ENCODE results near the gene FHL2. TPM values are rescaled to one million over a fixed set of nuclear protein-coding genes. Genes with fewer than 3 reads are reported as not detected.

FHL2 gene
- polyA plus RNA-seq, 1 experiment = 546 TPM

DNA sequence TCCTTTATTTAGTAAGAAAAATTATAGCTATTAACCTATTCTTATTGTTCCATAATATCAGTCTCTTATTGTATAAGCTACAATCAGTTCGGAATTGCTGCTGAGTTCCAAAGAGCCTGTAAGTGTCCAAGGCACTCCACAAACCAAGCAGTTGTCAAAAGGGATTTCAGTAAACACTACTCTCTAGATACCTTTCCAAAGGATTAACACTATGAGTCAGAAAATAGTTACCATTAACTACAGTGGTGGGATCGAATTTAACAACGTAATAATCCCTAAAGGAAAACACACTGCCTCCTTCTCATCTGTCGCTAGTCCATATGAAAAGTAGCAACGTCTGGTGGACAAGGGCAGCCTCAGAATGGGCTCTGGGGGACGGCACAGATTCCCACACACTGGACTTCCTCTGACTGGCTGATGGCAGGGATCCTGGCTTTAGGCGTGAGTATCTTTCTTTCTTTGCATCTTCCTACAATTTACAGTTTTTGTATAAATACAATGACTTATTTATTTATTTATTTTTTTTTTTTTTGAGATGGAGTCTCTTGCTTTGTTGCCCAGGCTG lies 78.1 kb downstream of the FHL2 start:
- ChIA-PET CTCF (no interaction called here), POLR2A (no interaction called here)
- no peak for DNase-seq (ENCODE audit: low read depth)
- TF ChIP-seq, protein P1, sequence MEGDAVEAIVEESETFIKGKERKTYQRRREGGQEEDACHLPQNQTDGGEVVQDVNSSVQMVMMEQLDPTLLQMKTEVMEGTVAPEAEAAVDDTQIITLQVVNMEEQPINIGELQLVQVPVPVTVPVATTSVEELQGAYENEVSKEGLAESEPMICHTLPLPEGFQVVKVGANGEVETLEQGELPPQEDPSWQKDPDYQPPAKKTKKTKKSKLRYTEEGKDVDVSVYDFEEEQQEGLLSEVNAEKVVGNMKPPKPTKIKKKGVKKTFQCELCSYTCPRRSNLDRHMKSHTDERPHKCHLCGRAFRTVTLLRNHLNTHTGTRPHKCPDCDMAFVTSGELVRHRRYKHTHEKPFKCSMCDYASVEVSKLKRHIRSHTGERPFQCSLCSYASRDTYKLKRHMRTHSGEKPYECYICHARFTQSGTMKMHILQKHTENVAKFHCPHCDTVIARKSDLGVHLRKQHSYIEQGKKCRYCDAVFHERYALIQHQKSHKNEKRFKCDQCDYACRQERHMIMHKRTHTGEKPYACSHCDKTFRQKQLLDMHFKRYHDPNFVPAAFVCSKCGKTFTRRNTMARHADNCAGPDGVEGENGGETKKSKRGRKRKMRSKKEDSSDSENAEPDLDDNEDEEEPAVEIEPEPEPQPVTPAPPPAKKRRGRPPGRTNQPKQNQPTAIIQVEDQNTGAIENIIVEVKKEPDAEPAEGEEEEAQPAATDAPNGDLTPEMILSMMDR (IDR thresholded peaks at IDR 0.05; ENCODE audit: insufficient read depth, low read depth, low read length) = no peak
- Histone ChIP-seq H3K36me3 (ENCODE audit: control insufficient read depth, insufficient read depth, low read length) (peaks cover 2% of the 10 kb centered on the region; the same call in 1 of the 2 replicates), H3K4me3 (ENCODE audit: low read depth, low read length) (no peak overlapping the region), H3K27me3 (ENCODE audit: control insufficient read depth, insufficient read depth, low read length) (no peaks in the 10 kb centered on the region)

DNA sequence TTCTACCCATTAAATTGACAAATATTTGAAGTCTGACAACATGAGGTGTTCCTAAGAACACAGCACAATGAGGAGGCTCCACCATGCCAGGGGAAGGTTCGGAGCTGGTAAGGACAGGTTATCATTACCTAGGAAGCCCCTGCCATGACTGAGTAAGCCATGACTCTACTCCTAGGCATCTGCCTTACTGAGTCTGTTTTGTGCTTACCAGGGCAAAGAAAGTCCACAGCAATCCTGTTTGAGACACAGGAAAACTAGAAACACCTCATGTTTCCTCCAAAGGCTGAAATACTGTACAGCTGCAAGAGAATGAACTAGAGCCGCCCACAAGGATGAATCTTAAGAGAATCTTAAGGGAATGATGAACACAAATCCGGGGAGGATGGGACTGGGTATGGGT lies 80.9 kb downstream of the FHL2 start:
- no peaks in the 10 kb centered on the region for H3K27me3 ChIP-seq (ENCODE audit: control insufficient read depth, insufficient read depth, low read length)
- no peak for DNase-seq (ENCODE audit: low read depth)
- POLR2A ChIA-PET = no interaction called here
- H3K36me3 ChIP-seq (ENCODE audit: control insufficient read depth, insufficient read depth, low read length) = no peaks in the 10 kb centered on the region; the same call in 1 of the 2 replicates
- CTCF ChIA-PET = no interaction called here
- no peak overlapping the region for H3K4me3 ChIP-seq (ENCODE audit: low read depth, low read length)
- TF ChIP-seq, protein P1 (IDR thresholded peaks at IDR 0.05; ENCODE audit: insufficient read depth, low read depth, low read length) = no peak

DNA sequence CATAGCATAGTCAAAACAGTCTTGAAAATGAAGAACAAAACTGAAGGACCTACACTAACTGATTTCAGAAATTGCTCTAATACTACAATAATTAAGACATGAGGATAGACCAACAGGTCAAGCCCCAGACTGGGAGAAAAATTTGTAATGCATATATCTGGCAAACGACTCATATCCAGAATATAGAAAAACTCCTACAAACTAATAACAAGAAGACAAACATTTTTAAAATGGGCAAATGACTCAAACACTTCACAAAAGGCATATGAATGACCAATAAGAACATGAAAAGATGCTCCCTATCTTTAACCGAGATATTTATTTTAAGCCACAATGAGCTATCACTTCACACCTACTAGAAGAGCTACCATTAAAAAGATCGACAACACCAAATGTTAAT lies 83.5 kb downstream of the FHL2 start:
- no peak for DNase-seq (ENCODE audit: low read depth)
- H3K27me3 ChIP-seq (ENCODE audit: control insufficient read depth, insufficient read depth, low read length) = no peaks in the 10 kb centered on the region
- no peaks in the 10 kb centered on the region for H3K36me3 ChIP-seq (ENCODE audit: control insufficient read depth, insufficient read depth, low read length)
- no peak overlapping the region for H3K4me3 ChIP-seq (ENCODE audit: low read depth, low read length)
- ChIA-PET CTCF (interaction anchor here (0.8 kb wide), 1 partner anchor 29 kb away, joined by 4 read pairs; no protein-coding TSS in a partner anchor), POLR2A (interaction anchor here (0.6 kb wide), 1 partner anchor 45 kb away, joined by 6 read pairs; no protein-coding TSS in a partner anchor)
- TF ChIP-seq, protein P1 (IDR thresholded peaks at IDR 0.05; ENCODE audit: insufficient read depth, low read depth, low read length) = no peak

DNA sequence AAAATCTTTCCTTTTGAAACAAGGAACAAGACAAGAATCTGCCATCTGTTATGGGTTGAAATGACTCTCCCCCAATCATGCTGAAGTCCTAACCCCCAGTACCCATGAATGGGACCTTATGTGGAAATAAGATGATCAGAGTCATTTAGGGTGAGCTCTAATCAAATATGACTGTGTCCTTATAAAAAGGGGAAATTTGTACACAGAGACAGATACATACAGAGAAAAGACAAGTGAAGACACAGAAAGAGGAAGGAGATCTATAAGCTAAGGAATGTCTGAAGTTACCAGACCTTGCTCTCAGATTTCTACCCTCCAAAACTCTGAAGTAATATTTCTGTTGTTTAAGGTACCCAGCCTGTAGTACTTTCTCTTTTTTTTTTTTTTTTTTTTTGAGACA lies 85.0 kb downstream of the FHL2 start:
- Histone ChIP-seq H3K4me3 (ENCODE audit: low read depth, low read length) (no peak overlapping the region), H3K36me3 (ENCODE audit: control insufficient read depth, insufficient read depth, low read length) (peaks cover 4% of the 10 kb centered on the region; the same call in 1 of the 2 replicates), H3K27me3 (ENCODE audit: control insufficient read depth, insufficient read depth, low read length) (no peaks in the 10 kb centered on the region)
- DNase-seq (ENCODE audit: low read depth) = no peak
- TF ChIP-seq, protein P1 (IDR thresholded peaks at IDR 0.05; ENCODE audit: insufficient read depth, low read depth, low read length) = no peak
- CTCF ChIA-PET = interaction anchor here (0.6 to 0.9 kb wide), 2 partner anchors 9 to 79 kb away, joined by 3 to 4 read pairs; no protein-coding TSS in a partner anchor
- POLR2A ChIA-PET = no interaction called here

Other genes with a start within 250 kb of the FHL2 start
- not detected in 2 replicates for gene GPR45, start 157.3 kb downstream of the FHL2 start, polyA plus RNA-seq (2011; rRNA removed)
- 8.3 and 8.7 TPM in 2 replicates for gene TGFBRAP1, start 69.3 kb downstream of the FHL2 start, polyA plus RNA-seq (2011; rRNA removed)
- 12.2 and 14.6 TPM in 2 replicates for gene C2orf49, start 61.5 kb downstream of the FHL2 start, polyA plus RNA-seq (2011; rRNA removed)